HG03175 (cell line): ENCODE measurements around the gene ARL8A.

Source experiments
- ATAC-seq: cut with Tn5 transposase; IDR thresholded peaks from one replicate; pipeline ENCODE4 v1.9.1; 2021; ENCODE audit warnings: mild to moderate bottlenecking, moderate library complexity; ENCODE audit not compliant: unreplicated experiment

The ARL8A gene

GRCh38 chr1:202084791-202085681 lies 59.5 kb downstream of the ARL8A start:
- ATAC-seq: no peak
